Heart right ventricle (tissue), 16 donors: ENCODE data around the gene TRIP13. TPM values are rescaled to one million over a fixed set of nuclear protein-coding genes. Genes with fewer than 3 reads are reported as not detected.

Source experiments
- ATAC-seq, 8 donors: fragments of 200-7000 bp; cut with Tn5 transposase; one replicate each; pipeline ENCODE4 v1.9.1; 2020; ENCODE audit warnings: mild to moderate bottlenecking in 8 of 8, moderate library complexity in 8 of 8, moderate number of reproducible peaks in 1 of 8
- DNase-seq, 2 donors: peaks; one replicate each; pipeline ENCODE4 v3.0.0-alpha.2; 2020
- H3K27ac ChIP-seq, 10 donors: fragments of 200-600 bp; sonication (generic) in 2 of 10; one replicate each; pipeline versions ENCODE4 v1.5.0 to v1.8.0; 2020 to 2022; ENCODE audit warnings: mild to moderate bottlenecking in 3 of 10
- H3K27me3 ChIP-seq, 7 donors: fragments of 200-600 bp; one replicate each; pipeline ENCODE4 v1.8.0; 2021 to 2022; ENCODE audit warnings: mild to moderate bottlenecking in 2 of 7
- H3K36me3 ChIP-seq, 9 donors: fragments of 200-600 bp; sonication (generic) in 1 of 9; one replicate each; pipeline versions ENCODE4 v1.5.0 to v1.8.0; 2020 to 2022; ENCODE audit warnings: mild to moderate bottlenecking in 2 of 9
- H3K4me1 ChIP-seq, 9 donors: fragments of 200-600 bp; sonication (generic) in 1 of 9; one replicate each; pipeline versions ENCODE4 v1.5.0 to v1.8.0; 2020 to 2022; ENCODE audit warnings: mild to moderate bottlenecking in 4 of 9
- H3K4me3 ChIP-seq, 10 donors: fragments of 200-600 bp; sonication (generic) in 2 of 10; one replicate each; pipeline versions ENCODE4 v1.5.0 to v1.8.0; 2020 to 2022; ENCODE audit warnings: mild to moderate bottlenecking in 7 of 10, moderate library complexity in 2 of 10
- H3K9me3 ChIP-seq, 11 donors: fragments of 200-600 bp in 10 of 11; sonication (generic) in 2 of 11; one replicate each; pipeline versions ENCODE4 v1.5.0 to v1.8.0; 2013 to 2022; ENCODE audit warnings: mild to moderate bottlenecking in 2 of 11, control low read depth in 1 of 11, moderate library complexity in 1 of 11
- WGBS, 2 donors: extraction: QIAGEN DNeasy Blood & Tissue Kit; methylation state at CpG; one replicate each; pipeline ENCODE4 v1.1.7; 2013; ENCODE audit warnings: inconsistent platforms in 1 of 2; 5-methylcytosine and 5-hydroxymethylcytosine counted together
- intact Hi-C, 10 donors: fragments of 100-400 bp; cut with DNase I; formaldehyde crosslinking; loops; one replicate each; pipeline versions ENCODE4 v1.11.1 to v1.14.2; 2022
- polyA plus RNA-seq, 2 donors: library from polyadenylated mRNA; stranded (reverse); fragments of 200-250 nt; gene quantifications; one replicate each; pipeline ENCODE4 v1.2.3, GENCODE V29; 2013
- total RNA-seq, 10 donors: library from RNA; stranded (reverse); fragmentation: NEBNext Ultra II Directional in 3 of 10; extraction: Animal tissue kit (Norgen Biotek cat#: 25700) in 3 of 10; gene quantifications; one replicate each; pipeline versions ENCODE4 v1.2.1 to v1.2.4, GENCODE V29; 2021 to 2023
- TF ChIP-seq, protein P1 (sequence below), 9 donors: fragments of 200-600 bp; sonication (generic) in 2 of 9; IDR thresholded peaks; one replicate each; pipeline versions ENCODE4 v1.5.0 to v1.8.0; 2021 to 2022; ENCODE audit warnings: antibody characterized with exemption in 9 of 9, mild to moderate bottlenecking in 5 of 9, moderate library complexity in 1 of 9
- donor health status: Arrhythmogenic right ventricular cardiomyopathy.
- donor health status: ischemic (EF 13 %, LVEDD 7.1; RV severe dilation, severe dysfunction).
- donor health status: healthy with polysubstance abuse.
- donor health status: DM: no; HTN: yes; CAD: no.
- donor health status: DM: no; HTN: no; CAD: no.
- donor health status: ischemic (EF 25% LVEDD 6.9; RV normal size, moderate dysfunction).
- donor health status: ischemic (EF 25% LVEDD 5.7; RV mildly dilated, moderate dysfunction).
- donor health status: healthy.
- donor health status: DM: yes; HTN: yes; CAD: no.
- donor health status: Ischemic cardiomyopathy.
- donor health status: ischemic (EF 35%, LVEDD 5.7; RV mildly dilated, moderate dysfunction).
- donor health status: nonischemic (EF 11% LVEDD 7.7; RV severe dilation, severe dysfunction).
- donor health status: DM: yes; HTN: yes; CAD: no.
- donor health status: PGD.
- donor health status: ischemic (EF 29% LVEDD 5.4; RV normal size, mild dysfunction).
- donor health status: nonischemic (EF 23%, LVEDD 6.1; RV moderate dilation, normal function).

TRIP13 gene
- total and polyA plus RNA-seq, 12 donors: 0.22 to 2.8 (median 0.86) TPM; not detected in 1

DNA sequence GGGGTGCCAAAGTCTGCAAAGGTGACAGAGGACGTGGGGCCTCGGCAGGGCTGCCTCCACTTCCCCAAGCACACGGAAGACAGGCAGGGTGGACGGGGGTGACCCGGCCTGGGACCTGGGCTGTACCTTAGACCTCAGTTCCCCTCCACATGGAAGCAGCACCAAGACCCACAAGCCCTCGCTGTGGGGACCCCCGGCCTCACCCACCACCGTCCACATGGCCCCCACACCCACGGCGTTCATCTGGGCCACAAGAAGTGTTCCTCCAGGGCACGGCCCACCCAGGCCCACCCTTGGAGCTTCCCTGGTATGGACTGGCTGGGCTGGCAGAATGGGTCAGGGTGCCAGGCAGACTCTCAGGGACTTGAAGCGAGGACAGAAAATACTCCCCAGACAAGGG is 70.1 kb downstream of the TRIP13 start:
- DNase-seq: no peak
- Histone ChIP-seq H3K9me3 (no peaks in the 10 kb centered on the region), H3K4me3 (no peak overlapping the region), H3K4me1 (peaks cover 4 to 33% (median 14%) of the 10 kb centered on the region in 9 donors), H3K36me3 (no peaks in the 10 kb centered on the region), H3K27me3 (peaks cover 0 to 26% (median 15%) of the 10 kb centered on the region in 7 donors), H3K27ac (peak overlapping the region in 2 of 10 donors; percentile 39 to 64)
- intact Hi-C loops: no loop called here
- ATAC-seq: no peak
- TF ChIP-seq, protein P1, sequence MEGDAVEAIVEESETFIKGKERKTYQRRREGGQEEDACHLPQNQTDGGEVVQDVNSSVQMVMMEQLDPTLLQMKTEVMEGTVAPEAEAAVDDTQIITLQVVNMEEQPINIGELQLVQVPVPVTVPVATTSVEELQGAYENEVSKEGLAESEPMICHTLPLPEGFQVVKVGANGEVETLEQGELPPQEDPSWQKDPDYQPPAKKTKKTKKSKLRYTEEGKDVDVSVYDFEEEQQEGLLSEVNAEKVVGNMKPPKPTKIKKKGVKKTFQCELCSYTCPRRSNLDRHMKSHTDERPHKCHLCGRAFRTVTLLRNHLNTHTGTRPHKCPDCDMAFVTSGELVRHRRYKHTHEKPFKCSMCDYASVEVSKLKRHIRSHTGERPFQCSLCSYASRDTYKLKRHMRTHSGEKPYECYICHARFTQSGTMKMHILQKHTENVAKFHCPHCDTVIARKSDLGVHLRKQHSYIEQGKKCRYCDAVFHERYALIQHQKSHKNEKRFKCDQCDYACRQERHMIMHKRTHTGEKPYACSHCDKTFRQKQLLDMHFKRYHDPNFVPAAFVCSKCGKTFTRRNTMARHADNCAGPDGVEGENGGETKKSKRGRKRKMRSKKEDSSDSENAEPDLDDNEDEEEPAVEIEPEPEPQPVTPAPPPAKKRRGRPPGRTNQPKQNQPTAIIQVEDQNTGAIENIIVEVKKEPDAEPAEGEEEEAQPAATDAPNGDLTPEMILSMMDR (IDR thresholded peaks at IDR 0.05): no peak
- WGBS, 2 donors: 97 to 99% methylated on average over 12 of the region's 12 CpGs

DNA sequence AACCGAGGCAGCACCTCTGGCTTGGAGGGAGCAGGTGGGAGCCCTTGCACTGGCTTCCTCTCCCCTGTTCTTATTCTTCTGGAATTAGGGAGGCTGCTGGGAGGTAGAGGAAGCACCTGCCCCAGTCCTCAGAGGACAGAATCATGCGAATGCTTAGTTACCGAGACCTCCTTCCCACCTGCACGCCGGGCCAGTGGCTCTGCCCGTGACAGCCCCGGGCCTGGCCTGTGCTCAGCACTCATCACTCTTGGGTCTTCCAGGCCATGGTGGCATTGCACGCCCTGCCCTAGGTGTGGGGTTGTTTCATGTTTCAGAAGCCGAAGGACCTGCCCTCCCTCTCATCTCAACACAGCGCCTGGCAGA is 70.6 kb downstream of the TRIP13 start:
- TF ChIP-seq, protein P1 (IDR thresholded peaks at IDR 0.05): no peak
- no peaks in the 10 kb centered on the region for H3K9me3 ChIP-seq
- 69 to 80% methylated on average over 10 of the region's 10 CpGs for WGBS, 2 donors
- intact Hi-C loops: no loop called here
- peaks cover 4 to 36% (median 14%) of the 10 kb centered on the region in 9 donors for H3K4me1 ChIP-seq
- H3K4me3 ChIP-seq: no peak overlapping the region
- no peaks in the 10 kb centered on the region for H3K36me3 ChIP-seq
- ATAC-seq (peak in 4 of 8 donors; percentile 5 to 19 (median 10)), DNase-seq (no peak)
- H3K27ac ChIP-seq: peak overlapping the region in 5 of 10 donors; percentile 8 to 64 (median 23)
- H3K27me3 ChIP-seq: peaks cover 0 to 30% (median 18%) of the 10 kb centered on the region in 7 donors

GRCh38 chr5:963673-964531 is 71.2 kb downstream of the TRIP13 start:
- peak; percentile 48 to 79 (median 66) for ATAC-seq
- Histone ChIP-seq H3K36me3 (no peaks in the 10 kb centered on the region), H3K27ac (peak overlapping the region in 5 of 10 donors; percentile 8 to 64 (median 23)), H3K27me3 (peaks cover 0 to 30% (median 20%) of the 10 kb centered on the region in 7 donors), H3K4me3 (peak overlapping the region in 1 of 10 donors; percentile 9), H3K9me3 (no peaks in the 10 kb centered on the region), H3K4me1 (peaks cover 4 to 36% (median 17%) of the 10 kb centered on the region in 9 donors)
- TF ChIP-seq, protein P1 (IDR thresholded peaks at IDR 0.05): no peak
- WGBS, 2 donors: 53 to 67% methylated on average over 31 of the region's 31 CpGs
- intact Hi-C loops: no loop called here
- DNase-seq: peak; percentile 44 to 61

DNA sequence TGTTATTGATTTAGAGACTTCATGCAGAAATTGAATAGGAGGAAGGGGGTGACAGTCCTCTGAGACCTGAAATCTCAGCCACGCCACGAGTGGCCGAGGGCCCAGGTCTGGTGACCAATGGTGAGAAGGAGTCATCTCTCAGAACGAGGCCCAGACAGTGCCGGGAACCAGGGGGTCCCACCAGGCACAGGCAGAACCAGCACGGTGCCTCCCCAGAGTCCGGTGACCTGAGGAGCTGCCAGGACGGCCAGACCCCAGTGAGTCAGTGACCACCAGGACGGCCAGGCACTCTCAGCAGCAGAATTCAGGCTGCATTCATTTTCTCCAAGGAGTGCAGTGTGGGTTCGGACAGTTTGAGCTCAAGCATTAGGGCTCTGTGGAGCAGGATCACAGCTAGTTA is 72.1 kb downstream of the TRIP13 start:
- ATAC-seq: no peak
- intact Hi-C loops: no loop called here
- Histone ChIP-seq H3K36me3 (no peaks in the 10 kb centered on the region), H3K9me3 (no peaks in the 10 kb centered on the region), H3K27ac (peak overlapping the region in 1 of 10 donors; percentile 6), H3K4me3 (no peak overlapping the region), H3K4me1 (peaks cover 4 to 36% (median 19%) of the 10 kb centered on the region in 9 donors), H3K27me3 (peaks cover 0 to 30% (median 25%) of the 10 kb centered on the region in 7 donors)
- TF ChIP-seq, protein P1 (IDR thresholded peaks at IDR 0.05): no peak
- WGBS, 2 donors: 73 to 82% methylated on average over 10 of the region's 10 CpGs
- DNase-seq: no peak
